ENCODE data around the gene HEATR1. TPM values are rescaled to one million over a fixed set of nuclear protein-coding genes. Genes with fewer than 3 reads are reported as not detected.

Gene HEATR1
- total RNA-seq, 2 donors from 2014 or later = 11.9 to 25.7 TPM

DNA sequence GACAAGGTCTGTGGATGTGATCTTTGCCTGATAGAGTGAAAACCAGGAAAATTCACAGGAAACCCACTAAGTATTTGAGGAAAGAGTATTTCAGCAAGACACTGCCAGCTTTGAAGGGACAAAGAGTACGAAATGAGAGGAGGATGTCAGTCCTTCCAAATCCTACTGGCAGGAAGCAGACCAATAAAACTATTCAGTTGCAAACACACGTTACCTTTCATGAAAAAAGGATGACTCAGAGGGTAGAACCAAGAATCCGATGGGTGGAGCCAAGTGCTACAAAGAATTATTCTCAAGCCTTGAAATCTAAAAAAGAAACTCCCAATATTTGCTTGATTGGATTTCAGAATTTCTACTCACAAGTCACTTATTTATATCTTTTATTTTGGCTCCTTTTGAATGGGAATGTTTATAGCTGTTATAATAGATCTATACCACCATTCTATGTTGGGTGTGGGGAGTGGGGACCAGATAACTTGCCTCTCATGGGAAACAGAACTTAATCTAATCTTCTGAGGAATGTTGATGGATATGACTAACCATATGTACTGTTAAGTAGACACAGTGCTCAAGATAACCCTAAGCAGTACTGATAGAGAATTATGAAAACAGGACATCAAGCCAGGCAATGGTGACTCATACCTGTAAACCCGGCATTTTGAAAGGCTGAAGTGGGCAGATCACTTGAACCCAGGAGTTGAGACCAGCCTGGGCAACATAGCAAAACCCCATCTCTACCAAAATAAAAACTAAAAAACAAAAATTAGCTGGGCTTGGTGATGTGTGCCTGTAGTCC lies 19.3 kb upstream of the HEATR1 start:
- peaks cover 0 to 11% (median 2%) of the 10 kb centered on the region in 3 donors for H3K9me3 ChIP-seq
- no peak for TF ChIP-seq POLR2A (IDR thresholded peaks at IDR 0.05)
- TF ChIP-seq, protein P1, sequence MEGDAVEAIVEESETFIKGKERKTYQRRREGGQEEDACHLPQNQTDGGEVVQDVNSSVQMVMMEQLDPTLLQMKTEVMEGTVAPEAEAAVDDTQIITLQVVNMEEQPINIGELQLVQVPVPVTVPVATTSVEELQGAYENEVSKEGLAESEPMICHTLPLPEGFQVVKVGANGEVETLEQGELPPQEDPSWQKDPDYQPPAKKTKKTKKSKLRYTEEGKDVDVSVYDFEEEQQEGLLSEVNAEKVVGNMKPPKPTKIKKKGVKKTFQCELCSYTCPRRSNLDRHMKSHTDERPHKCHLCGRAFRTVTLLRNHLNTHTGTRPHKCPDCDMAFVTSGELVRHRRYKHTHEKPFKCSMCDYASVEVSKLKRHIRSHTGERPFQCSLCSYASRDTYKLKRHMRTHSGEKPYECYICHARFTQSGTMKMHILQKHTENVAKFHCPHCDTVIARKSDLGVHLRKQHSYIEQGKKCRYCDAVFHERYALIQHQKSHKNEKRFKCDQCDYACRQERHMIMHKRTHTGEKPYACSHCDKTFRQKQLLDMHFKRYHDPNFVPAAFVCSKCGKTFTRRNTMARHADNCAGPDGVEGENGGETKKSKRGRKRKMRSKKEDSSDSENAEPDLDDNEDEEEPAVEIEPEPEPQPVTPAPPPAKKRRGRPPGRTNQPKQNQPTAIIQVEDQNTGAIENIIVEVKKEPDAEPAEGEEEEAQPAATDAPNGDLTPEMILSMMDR (IDR thresholded peaks at IDR 0.05) = no peak
- H3K27ac ChIP-seq = no peak overlapping the region
- intact Hi-C loops (cut with DNase I) = no loop called here
- no peaks in the 10 kb centered on the region for H3K27me3 ChIP-seq
- H3K4me1 ChIP-seq = no peaks in the 10 kb centered on the region
- DNase-seq = no peak
- no peak for ATAC-seq
- 54% methylated on average over 4 of the region's 4 CpGs for WGBS, 2 donors
- no peaks in the 10 kb centered on the region for H3K36me3 ChIP-seq (replicated peaks in 1 of 2; ENCODE audit: insufficient read depth in 1 of 2, low read depth in 2 of 2)
- H3K4me3 ChIP-seq = no peak overlapping the region

DNA sequence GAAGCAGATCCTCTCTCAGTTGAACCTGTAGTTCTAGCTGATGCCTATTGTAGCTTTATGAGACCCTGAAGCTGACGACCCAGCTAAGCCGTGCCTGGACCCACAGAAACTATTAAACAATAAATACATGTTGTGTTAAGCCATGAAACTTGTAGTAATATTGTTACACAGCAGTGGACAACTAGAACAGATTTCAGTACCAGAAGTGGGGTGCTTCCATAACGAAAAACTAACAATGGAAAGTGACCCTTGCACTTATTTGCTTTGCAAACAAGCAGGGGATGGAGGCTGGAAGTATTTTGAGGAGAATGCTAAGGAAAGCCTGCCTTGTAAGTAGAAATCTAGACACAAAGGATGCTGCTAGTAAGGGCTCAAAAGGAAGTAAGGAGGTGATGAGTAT lies 18.1 kb upstream of the HEATR1 start:
- intact Hi-C loops (cut with DNase I) = no loop called here
- DNase-seq (no peak), ATAC-seq (no peak)

DNA sequence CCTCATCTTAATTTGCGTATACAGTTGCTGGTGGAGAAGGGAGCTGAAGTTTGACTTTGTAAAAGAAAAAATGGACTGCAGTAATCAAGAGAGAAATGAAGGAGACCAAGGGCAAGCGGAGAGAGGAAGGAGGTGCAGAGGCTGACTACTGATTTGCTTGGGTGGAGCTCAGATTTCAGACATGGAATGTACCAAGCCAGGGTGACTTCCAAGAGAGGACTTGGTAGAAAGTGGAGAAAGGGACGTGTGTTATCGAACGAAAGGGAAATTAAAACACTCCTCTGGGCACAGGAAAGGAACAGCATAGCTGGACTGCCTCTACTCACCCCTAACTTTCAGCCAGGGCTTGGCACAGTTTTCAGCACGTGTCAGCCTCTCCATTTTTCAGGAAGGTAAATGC lies 15.1 kb upstream of the HEATR1 start:
- no peak overlapping the region for H3K27ac ChIP-seq
- ATAC-seq = no peak
- no peak for DNase-seq
- WGBS, 2 donors = 71 to 72% methylated on average over 6 of the region's 6 CpGs
- H3K4me1 ChIP-seq = no peaks in the 10 kb centered on the region
- no peak overlapping the region for H3K4me3 ChIP-seq
- TF ChIP-seq POLR2A (IDR thresholded peaks at IDR 0.05) = no peak
- TF ChIP-seq, protein P1 (IDR thresholded peaks at IDR 0.05) = no peak
- H3K9me3 ChIP-seq = peaks cover 0 to 11% (median 2%) of the 10 kb centered on the region in 3 donors
- no peaks in the 10 kb centered on the region for H3K27me3 ChIP-seq
- intact Hi-C loops (cut with DNase I) = loop anchor here (10.0 kb wide), 1 partner anchor 955 kb away; no protein-coding TSS in a partner anchor
- no peaks in the 10 kb centered on the region for H3K36me3 ChIP-seq (replicated peaks in 1 of 2; ENCODE audit: insufficient read depth in 1 of 2, low read depth in 2 of 2)

More for the DNA sequence above, 18.1 kb upstream of the HEATR1 start:
- no peaks in the 10 kb centered on the region for H3K27me3 ChIP-seq
- TF ChIP-seq POLR2A (IDR thresholded peaks at IDR 0.05) = no peak
- TF ChIP-seq, protein P1 (IDR thresholded peaks at IDR 0.05) = no peak
- no peak overlapping the region for H3K27ac ChIP-seq
- H3K9me3 ChIP-seq = peaks cover 0 to 11% (median 2%) of the 10 kb centered on the region in 3 donors
- WGBS, 2 donors = 42 to 45% methylated on average over 3 of the region's 3 CpGs
- no peaks in the 10 kb centered on the region for H3K36me3 ChIP-seq (replicated peaks in 1 of 2; ENCODE audit: insufficient read depth in 1 of 2, low read depth in 2 of 2)
- H3K4me1 ChIP-seq = no peaks in the 10 kb centered on the region
- H3K4me3 ChIP-seq = no peak overlapping the region

DNA sequence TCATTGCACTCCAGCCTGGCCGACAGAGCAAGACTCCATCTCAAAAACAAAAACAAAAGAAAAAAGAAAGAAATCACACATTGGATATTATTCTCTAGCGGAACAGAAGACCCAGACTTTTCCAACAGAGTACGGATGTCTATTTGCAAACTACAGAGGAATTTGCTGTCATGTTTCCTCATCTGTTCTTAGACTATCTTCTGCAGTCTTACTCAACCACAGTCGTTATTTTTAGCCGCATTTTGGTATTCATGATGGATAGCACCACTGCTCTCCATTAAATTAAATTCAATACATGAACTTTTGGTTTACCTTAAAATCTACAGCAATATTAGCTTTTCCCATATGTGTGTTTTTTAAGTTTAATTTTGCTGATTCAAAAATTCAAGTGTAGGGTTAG lies 14.2 kb upstream of the HEATR1 start:
- H3K27ac ChIP-seq = no peak overlapping the region
- intact Hi-C loops (cut with DNase I) = loop anchor here (10.0 kb wide), 1 partner anchor 956 kb away; no protein-coding TSS in a partner anchor

More for the DNA sequence above, 14.2 kb upstream of the HEATR1 start:
- H3K4me1 ChIP-seq = no peaks in the 10 kb centered on the region
- no peak overlapping the region for H3K4me3 ChIP-seq
- WGBS, 2 donors = 80 to 86% methylated on average over 5 of the region's 5 CpGs
- peaks cover 0 to 11% (median 2%) of the 10 kb centered on the region in 3 donors for H3K9me3 ChIP-seq
- DNase-seq = no peak
- ATAC-seq = no peak
- H3K27me3 ChIP-seq = no peaks in the 10 kb centered on the region
- TF ChIP-seq, protein P1 (IDR thresholded peaks at IDR 0.05) = no peak
- TF ChIP-seq POLR2A (IDR thresholded peaks at IDR 0.05) = no peak
- H3K36me3 ChIP-seq (replicated peaks in 1 of 2; ENCODE audit: insufficient read depth in 1 of 2, low read depth in 2 of 2) = no peaks in the 10 kb centered on the region
